ENCODE results near the gene CCDC86.

CCDC86 gene

GRCh38 chr11:60895687-60896086, 53.8 kb downstream of the CCDC86 start:
- no peaks in the 10 kb centered on the region for H3K79me2 ChIP-seq (ENCODE audit: control insufficient read depth, insufficient read depth, low read length, poor library complexity)
- no peak for DNase-seq
- no peaks in the 10 kb centered on the region for H3K9me3 ChIP-seq (ENCODE audit: insufficient read depth, low read depth, low read length)
- no CpG with 5 or more reads among the region's 5 CpGs for WGBS (ENCODE audit: extremely low coverage, insufficient coverage, insufficient read length)
- no peak overlapping the region for H3K27ac ChIP-seq (ENCODE audit: low read depth, low read length)
- peaks cover 32 to 51% of the 10 kb centered on the region in 2 experiments for H3K36me3 ChIP-seq (ENCODE audit: control insufficient read depth in 1 of 2, insufficient read depth in 2 of 2, low read length in 2 of 2)
- H2BK5ac ChIP-seq (ENCODE audit: low read depth, low read length, poor library complexity) = no peak overlapping the region
- no peak overlapping the region for H3K18ac ChIP-seq (ENCODE audit: low read length)
- no peak overlapping the region for H3K23ac ChIP-seq (ENCODE audit: low read length)
- H3K4me1 ChIP-seq (ENCODE audit: control insufficient read depth in 1 of 2, insufficient read depth in 2 of 2, low read length in 2 of 2) = peaks cover 0 to 1% of the 10 kb centered on the region in 2 experiments
- H4K91ac ChIP-seq (ENCODE audit: low read depth, low read length) = no peak overlapping the region
- H2BK120ac ChIP-seq (ENCODE audit: insufficient read depth, low read length, poor library complexity) = no peak overlapping the region
- no peak overlapping the region for H2AFZ ChIP-seq (ENCODE audit: insufficient read depth, low read length, poor library complexity)
- H3K4me2 ChIP-seq (ENCODE audit: low read length) = no peak overlapping the region
- H2AK5ac ChIP-seq (ENCODE audit: low read length) = no peak overlapping the region
- H3K27me3 ChIP-seq (ENCODE audit: insufficient read depth, low read length) = no peaks in the 10 kb centered on the region
- no peak overlapping the region for H3K4me3 ChIP-seq (ENCODE audit: low read depth, low read length)
- H3K9ac ChIP-seq (ENCODE audit: low read length) = no peak overlapping the region
- H3K4ac ChIP-seq (ENCODE audit: low read depth, low read length) = no peak overlapping the region
- H4K8ac ChIP-seq (ENCODE audit: low read depth, low read length) = no peak overlapping the region
- H4K12ac ChIP-seq (ENCODE audit: low read depth, low read length) = no peak overlapping the region
- H2BK12ac ChIP-seq (ENCODE audit: low read length) = no peak overlapping the region
- no peak overlapping the region for H3K14ac ChIP-seq (ENCODE audit: low read length)
- H3K79me1 ChIP-seq (ENCODE audit: low read length) = no peaks in the 10 kb centered on the region

- H2BK120ac ChIP-seq (ENCODE audit: insufficient read depth, low read length, poor library complexity) = no peak overlapping the region
- H4K8ac ChIP-seq (ENCODE audit: low read depth, low read length) = no peak overlapping the region
- H3K79me2 ChIP-seq (ENCODE audit: control insufficient read depth, insufficient read depth, low read length, poor library complexity) = no peaks in the 10 kb centered on the region
- H2BK5ac ChIP-seq (ENCODE audit: low read depth, low read length, poor library complexity) = no peak overlapping the region
- WGBS (ENCODE audit: extremely low coverage, insufficient coverage, insufficient read length) = no CpG with 5 or more reads among the region's 4 CpGs
- peaks cover 40 to 65% of the 10 kb centered on the region in 2 experiments for H3K36me3 ChIP-seq (ENCODE audit: control insufficient read depth in 1 of 2, insufficient read depth in 2 of 2, low read length in 2 of 2)
- H2BK12ac ChIP-seq (ENCODE audit: low read length) = no peak overlapping the region
- no peak overlapping the region for H2AK5ac ChIP-seq (ENCODE audit: low read length)
- no peak for DNase-seq
- no peaks in the 10 kb centered on the region for H3K4me1 ChIP-seq (ENCODE audit: control insufficient read depth in 1 of 2, insufficient read depth in 2 of 2, low read length in 2 of 2)
- no peak overlapping the region for H2AFZ ChIP-seq (ENCODE audit: insufficient read depth, low read length, poor library complexity)
- no peak overlapping the region for H3K14ac ChIP-seq (ENCODE audit: low read length)
- no peak overlapping the region for H3K4me2 ChIP-seq (ENCODE audit: low read length)
- no peak overlapping the region for H3K4ac ChIP-seq (ENCODE audit: low read depth, low read length)
- H4K12ac ChIP-seq (ENCODE audit: low read depth, low read length) = no peak overlapping the region
- H3K23ac ChIP-seq (ENCODE audit: low read length) = no peak overlapping the region
- H3K9ac ChIP-seq (ENCODE audit: low read length) = no peak overlapping the region
- H3K18ac ChIP-seq (ENCODE audit: low read length) = no peak overlapping the region
- H3K4me3 ChIP-seq (ENCODE audit: low read depth, low read length) = no peak overlapping the region
- H3K27me3 ChIP-seq (ENCODE audit: insufficient read depth, low read length) = no peaks in the 10 kb centered on the region
- no peaks in the 10 kb centered on the region for H3K9me3 ChIP-seq (ENCODE audit: insufficient read depth, low read depth, low read length)
- H3K27ac ChIP-seq (ENCODE audit: low read depth, low read length) = no peak overlapping the region
- H4K91ac ChIP-seq (ENCODE audit: low read depth, low read length) = no peak overlapping the region
- no peaks in the 10 kb centered on the region for H3K79me1 ChIP-seq (ENCODE audit: low read length)
These were observed 55.6 kb downstream of the CCDC86 start for GRCh38 chr11:60897496-60897895.

DNA sequence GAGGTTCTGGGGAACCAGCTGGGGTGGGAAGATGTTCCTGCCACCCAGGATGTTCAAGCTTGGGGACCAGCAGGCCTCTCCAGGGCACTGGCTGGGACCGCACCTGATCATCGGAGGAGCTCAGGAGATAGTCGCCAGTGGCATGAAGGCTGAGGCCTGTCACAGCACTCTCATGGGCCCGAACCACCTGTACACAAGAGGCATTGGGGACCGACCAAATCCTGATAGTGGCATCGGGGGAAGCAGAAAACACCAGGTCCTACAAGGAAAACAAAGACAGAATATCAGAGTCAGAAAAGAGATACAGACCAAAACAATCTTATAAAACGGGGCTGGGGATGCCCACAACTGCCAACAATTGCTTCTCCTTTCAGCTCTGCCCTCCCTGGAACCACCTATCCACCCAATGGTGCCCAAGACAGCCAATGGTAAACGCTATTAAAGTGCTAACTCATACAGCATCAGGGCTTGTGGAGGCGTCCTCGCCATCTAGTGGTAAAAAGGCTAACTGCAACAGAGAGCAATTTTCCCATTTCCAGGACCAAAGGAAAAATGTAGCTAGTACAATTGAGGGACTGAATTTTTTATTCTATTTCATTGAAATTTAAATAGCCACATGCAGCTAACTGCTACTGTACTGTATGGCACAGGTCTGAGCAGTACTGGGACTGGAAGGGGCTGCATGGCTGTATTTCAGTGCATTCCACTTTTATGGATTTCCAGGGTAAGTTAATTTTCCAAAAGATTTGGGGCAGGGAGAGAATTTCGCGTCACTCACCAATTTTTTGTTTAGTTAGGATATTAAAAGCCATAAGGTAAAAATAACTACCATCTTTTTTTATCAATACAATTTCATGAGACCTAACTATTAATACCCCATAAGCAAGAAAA, 57.4 kb downstream of the CCDC86 start:
- DNase-seq = peak; percentile 49 to 79
- Histone ChIP-seq H2BK5ac (ENCODE audit: low read depth, low read length, poor library complexity) (no peak overlapping the region), H3K9ac (ENCODE audit: low read length) (no peak overlapping the region), H3K14ac (ENCODE audit: low read length) (no peak overlapping the region), H3K23ac (ENCODE audit: low read length) (no peak overlapping the region), H3K18ac (ENCODE audit: low read length) (no peak overlapping the region), H2BK120ac (ENCODE audit: insufficient read depth, low read length, poor library complexity) (no peak overlapping the region), H3K27me3 (ENCODE audit: insufficient read depth, low read length) (no peaks in the 10 kb centered on the region), H3K79me1 (ENCODE audit: low read length) (no peaks in the 10 kb centered on the region), H2AK5ac (ENCODE audit: low read length) (no peak overlapping the region), H3K4me1 (ENCODE audit: control insufficient read depth in 1 of 2, insufficient read depth in 2 of 2, low read length in 2 of 2) (no peaks in the 10 kb centered on the region), H3K27ac (ENCODE audit: low read depth, low read length) (no peak overlapping the region), H3K79me2 (ENCODE audit: control insufficient read depth, insufficient read depth, low read length, poor library complexity) (no peaks in the 10 kb centered on the region), H4K91ac (ENCODE audit: low read depth, low read length) (no peak overlapping the region), H3K9me3 (ENCODE audit: insufficient read depth, low read depth, low read length) (no peaks in the 10 kb centered on the region), H2AFZ (ENCODE audit: insufficient read depth, low read length, poor library complexity) (no peak overlapping the region), H2BK12ac (ENCODE audit: low read length) (no peak overlapping the region), H4K8ac (ENCODE audit: low read depth, low read length) (no peak overlapping the region), H3K36me3 (ENCODE audit: control insufficient read depth in 1 of 2, insufficient read depth in 2 of 2, low read length in 2 of 2) (peaks cover 49 to 69% of the 10 kb centered on the region in 2 experiments), H3K4me2 (ENCODE audit: low read length) (no peak overlapping the region), H3K4me3 (ENCODE audit: low read depth, low read length) (no peak overlapping the region), H4K12ac (ENCODE audit: low read depth, low read length) (no peak overlapping the region), H3K4ac (ENCODE audit: low read depth, low read length) (no peak overlapping the region)
- no CpG with 5 or more reads among the region's 12 CpGs for WGBS (ENCODE audit: extremely low coverage, insufficient coverage, insufficient read length)

DNA sequence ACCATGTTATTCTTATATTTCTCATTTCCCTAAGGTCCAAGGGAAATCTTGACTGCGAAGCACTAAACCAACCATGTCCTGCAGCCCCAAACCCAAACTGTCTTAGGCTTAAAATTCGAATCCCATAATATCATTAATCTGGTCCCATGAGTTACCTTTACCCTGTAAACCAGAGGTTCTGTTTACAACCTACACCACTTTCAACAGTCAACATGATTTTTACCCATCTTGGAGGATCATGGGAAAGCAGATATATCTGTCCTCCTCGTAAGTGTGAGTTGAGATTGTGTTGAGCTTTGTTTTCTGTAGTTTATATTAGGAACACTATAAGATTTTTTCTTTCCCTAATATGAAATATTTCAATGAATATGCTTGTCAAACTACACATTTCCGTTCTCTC, 58.1 kb downstream of the CCDC86 start:
- Histone ChIP-seq H3K4me3 (ENCODE audit: low read depth, low read length) (no peak overlapping the region), H3K27ac (ENCODE audit: low read depth, low read length) (no peak overlapping the region), H2BK5ac (ENCODE audit: low read depth, low read length, poor library complexity) (no peak overlapping the region), H4K8ac (ENCODE audit: low read depth, low read length) (no peak overlapping the region), H4K91ac (ENCODE audit: low read depth, low read length) (no peak overlapping the region), H3K9ac (ENCODE audit: low read length) (no peak overlapping the region), H2BK120ac (ENCODE audit: insufficient read depth, low read length, poor library complexity) (no peak overlapping the region), H4K12ac (ENCODE audit: low read depth, low read length) (no peak overlapping the region), H3K36me3 (ENCODE audit: control insufficient read depth in 1 of 2, insufficient read depth in 2 of 2, low read length in 2 of 2) (peaks cover 49 to 66% of the 10 kb centered on the region in 2 experiments), H3K27me3 (ENCODE audit: insufficient read depth, low read length) (no peaks in the 10 kb centered on the region), H3K79me1 (ENCODE audit: low read length) (no peaks in the 10 kb centered on the region), H3K23ac (ENCODE audit: low read length) (no peak overlapping the region), H3K4me1 (ENCODE audit: control insufficient read depth in 1 of 2, insufficient read depth in 2 of 2, low read length in 2 of 2) (peaks cover under 1% of the 10 kb centered on the region in 2 experiments), H2AFZ (ENCODE audit: insufficient read depth, low read length, poor library complexity) (no peak overlapping the region), H3K18ac (ENCODE audit: low read length) (no peak overlapping the region), H2BK12ac (ENCODE audit: low read length) (no peak overlapping the region), H3K9me3 (ENCODE audit: insufficient read depth, low read depth, low read length) (no peaks in the 10 kb centered on the region), H2AK5ac (ENCODE audit: low read length) (no peak overlapping the region), H3K14ac (ENCODE audit: low read length) (no peak overlapping the region), H3K79me2 (ENCODE audit: control insufficient read depth, insufficient read depth, low read length, poor library complexity) (no peaks in the 10 kb centered on the region), H3K4ac (ENCODE audit: low read depth, low read length) (no peak overlapping the region), H3K4me2 (ENCODE audit: low read length) (no peak overlapping the region)
- no CpG with 5 or more reads among the region's 4 CpGs for WGBS (ENCODE audit: extremely low coverage, insufficient coverage, insufficient read length)
- DNase-seq = no peak
